Measurements from ENCODE around the gene POLG2.

Gene POLG2

GRCh38 chr17:64491034-64491860 lies 5.6 kb downstream of the POLG2 start:
- H3K4me3 ChIP-seq (ENCODE audit: low read length) = no peak overlapping the region
- DNase-seq (ENCODE audit: low read depth) = peak; percentile 25
- TF ChIP-seq, protein P1, sequence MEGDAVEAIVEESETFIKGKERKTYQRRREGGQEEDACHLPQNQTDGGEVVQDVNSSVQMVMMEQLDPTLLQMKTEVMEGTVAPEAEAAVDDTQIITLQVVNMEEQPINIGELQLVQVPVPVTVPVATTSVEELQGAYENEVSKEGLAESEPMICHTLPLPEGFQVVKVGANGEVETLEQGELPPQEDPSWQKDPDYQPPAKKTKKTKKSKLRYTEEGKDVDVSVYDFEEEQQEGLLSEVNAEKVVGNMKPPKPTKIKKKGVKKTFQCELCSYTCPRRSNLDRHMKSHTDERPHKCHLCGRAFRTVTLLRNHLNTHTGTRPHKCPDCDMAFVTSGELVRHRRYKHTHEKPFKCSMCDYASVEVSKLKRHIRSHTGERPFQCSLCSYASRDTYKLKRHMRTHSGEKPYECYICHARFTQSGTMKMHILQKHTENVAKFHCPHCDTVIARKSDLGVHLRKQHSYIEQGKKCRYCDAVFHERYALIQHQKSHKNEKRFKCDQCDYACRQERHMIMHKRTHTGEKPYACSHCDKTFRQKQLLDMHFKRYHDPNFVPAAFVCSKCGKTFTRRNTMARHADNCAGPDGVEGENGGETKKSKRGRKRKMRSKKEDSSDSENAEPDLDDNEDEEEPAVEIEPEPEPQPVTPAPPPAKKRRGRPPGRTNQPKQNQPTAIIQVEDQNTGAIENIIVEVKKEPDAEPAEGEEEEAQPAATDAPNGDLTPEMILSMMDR (conservative IDR thresholded peaks at IDR 0.05; ENCODE audit: low read length) = peak; percentile 70

GRCh38 chr17:64488301-64488700 lies 8.6 kb downstream of the POLG2 start:
- TF ChIP-seq, protein P1 (conservative IDR thresholded peaks at IDR 0.05; ENCODE audit: low read length) = no peak
- H3K4me3 ChIP-seq (ENCODE audit: low read length) = no peak overlapping the region
- no peak for DNase-seq (ENCODE audit: low read depth)

GRCh38 chr17:64484380-64484779 lies 12.5 kb downstream of the POLG2 start:
- TF ChIP-seq, protein P1 (conservative IDR thresholded peaks at IDR 0.05; ENCODE audit: low read length) = no peak
- no peak overlapping the region for H3K4me3 ChIP-seq (ENCODE audit: low read length)
- no peak for DNase-seq (ENCODE audit: low read depth)

DNA sequence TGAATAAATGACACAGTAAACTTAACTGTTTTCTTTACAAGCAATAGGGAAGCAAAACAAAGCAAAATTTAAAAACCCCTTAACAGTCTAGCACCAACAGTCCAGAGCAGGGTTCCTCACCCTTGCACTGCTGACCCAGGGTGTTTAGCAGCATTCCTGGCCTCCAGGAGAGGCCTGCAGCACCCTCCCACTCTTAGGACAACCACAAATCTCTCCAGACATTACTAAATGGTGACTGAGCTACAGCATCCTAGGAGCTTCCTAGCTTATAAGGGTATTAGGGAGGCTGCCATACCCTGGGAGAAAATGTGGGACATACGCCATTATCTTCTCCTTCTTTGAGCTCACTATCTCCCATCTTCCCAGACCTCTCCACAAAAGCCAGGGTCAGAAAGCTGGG lies 15.9 kb downstream of the POLG2 start:
- no peak for DNase-seq (ENCODE audit: low read depth)
- TF ChIP-seq, protein P1 (conservative IDR thresholded peaks at IDR 0.05; ENCODE audit: low read length) = no peak
- H3K4me3 ChIP-seq (ENCODE audit: low read length) = no peak overlapping the region

- no peak overlapping the region for H3K4me3 ChIP-seq (ENCODE audit: low read length)
- TF ChIP-seq, protein P1 (conservative IDR thresholded peaks at IDR 0.05; ENCODE audit: low read length) = no peak
- no peak for DNase-seq (ENCODE audit: low read depth)
These were observed 19.0 kb downstream of the POLG2 start for GRCh38 chr17:64477849-64478248.

GRCh38 chr17:64472564-64472963 lies 24.3 kb downstream of the POLG2 start:
- no peak for DNase-seq (ENCODE audit: low read depth)
- TF ChIP-seq, protein P1 (conservative IDR thresholded peaks at IDR 0.05; ENCODE audit: low read length) = no peak
- H3K4me3 ChIP-seq (ENCODE audit: low read length) = no peak overlapping the region

DNA sequence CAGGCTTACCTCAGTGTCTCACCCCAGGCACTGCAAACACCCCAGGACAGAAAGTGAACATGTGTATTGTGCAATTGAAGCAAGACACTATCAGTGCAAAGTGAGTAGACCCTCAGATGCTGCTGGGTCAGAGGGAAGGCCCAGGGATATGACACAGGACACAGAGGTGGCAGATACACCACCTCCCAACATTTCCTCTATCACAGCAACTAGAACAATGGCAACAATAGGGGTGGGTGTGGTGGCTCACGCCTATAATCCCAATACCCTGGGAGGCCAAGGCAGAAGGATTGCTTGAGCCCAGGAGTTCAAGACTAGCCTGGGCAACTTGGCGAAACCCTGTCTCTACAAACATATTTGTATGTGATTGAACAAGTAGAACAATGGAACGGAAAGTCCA lies 25.4 kb downstream of the POLG2 start:
- H3K4me3 ChIP-seq (ENCODE audit: low read length) = no peak overlapping the region
- TF ChIP-seq, protein P1 (conservative IDR thresholded peaks at IDR 0.05; ENCODE audit: low read length) = no peak
- no peak for DNase-seq (ENCODE audit: low read depth)
